Measurements from ENCODE around the gene NELL1.

- TF ChIP-seq EZH2 (IDR thresholded peaks at IDR 0.05; ENCODE audit: borderline replicate concordance, low read depth, low read length, severe bottlenecking) (no peak), CTCF (IDR thresholded peaks at IDR 0.05; ENCODE audit: extremely low read depth in 1 of 2, insufficient read depth in 1 of 2, low read depth in 1 of 2, low read length in 2 of 2) (no peak), POLR2AphosphoS5 (IDR thresholded peaks at IDR 0.05; ENCODE audit: insufficient read depth, low read depth, low read length) (no peak), POLR2A (IDR thresholded peaks at IDR 0.05; ENCODE audit: low read depth, low read length) (no peak), JUN (IDR thresholded peaks at IDR 0.05; ENCODE audit: borderline replicate concordance, insufficient read depth, insufficient read length, low read depth) (no peak)
Measured at GRCh38 chr11:20762116-20762844, 92.9 kb downstream of the NELL1 start.

Data from endothelial cell of umbilical vein (primary cell).